HepG2 (cell line): ENCODE results near the gene ARSB. TPM values are rescaled to one million over a fixed set of nuclear protein-coding genes. Genes with fewer than 3 reads are reported as not detected.

Experiments used
- ATAC-seq: fragments of 200-7000 bp; cut with Tn5 transposase; 3 replicates; pipeline ENCODE4 v1.9.1; 2020; ENCODE audit warnings: mild to moderate bottlenecking, moderate library complexity
- BruUV-seq: library from RNA; stranded (reverse); fragments of 400-500 nt; replicated peaks from 2 replicates; lab custom pipeline; 2021; lab: Mats Ljungman, UMichigan
- CTCF ChIA-PET: fragments of 300-600 bp; formaldehyde crosslinking; extraction: SDS; loops from one replicate; lab custom pipeline; 2021; ENCODE audit warnings: low total read pairs, inconsistent platforms, low intra/inter-chr PET ratio; lab: Yijun Ruan, JAX
- POLR2A ChIA-PET: fragments of 350-600 bp; sonication (Branson Sonifier 250); formaldehyde crosslinking; loops from one replicate; lab custom pipeline; 2020; ENCODE audit warnings: antibody characterized with exemption, inconsistent platforms; lab: Yijun Ruan, JAX
- DNase-seq: peaks from one replicate; pipeline ENCODE4 v3.0.0-alpha.2; 2015; ENCODE audit warnings: low spot score
- FAIRE-seq: peaks from 3 replicates; lab custom pipeline; 2011; peaks lifted over from hg19 to GRCh38; lab: Jason Lieb, UNC
- H2AFZ ChIP-seq: one replicate; pipeline ENCODE4 v1.6.1; 2011; ENCODE audit warnings: low read length, inconsistent platforms
- H3K27ac ChIP-seq: fragments of 300-600 bp; 3 replicates; pipeline ENCODE4 v1.8.0; 2011; ENCODE audit warnings: mixed run types, mild to moderate bottlenecking, mixed read lengths, low read length, inconsistent platforms; ENCODE audit not compliant: insufficient read depth; ENCODE audit errors: extremely low read length
- H3K27me3 ChIP-seq, 2 experiments: fragments of 200-600 bp in 1 of 2; 2 replicates in 1 of 2; 3 replicates in 1 of 2; pipeline versions ENCODE4 v1.6.0 to v1.8.0; 2011; ENCODE audit warnings: low read length in 2 of 2, mild to moderate bottlenecking in 2 of 2, moderate library complexity in 2 of 2, inconsistent platforms in 1 of 2; ENCODE audit not compliant: insufficient read depth in 2 of 2, control insufficient read depth in 1 of 2
- H3K36me3 ChIP-seq, 2 experiments: fragments of 200-600 bp in 1 of 2; replicated peaks in 1 of 2; 2 replicates in 1 of 2; 3 replicates in 1 of 2; pipeline versions ENCODE4 v1.5.1 to v1.8.0; 2011; ENCODE audit warnings: low read length in 2 of 2, inconsistent platforms in 1 of 2; ENCODE audit not compliant: insufficient read depth in 2 of 2, control insufficient read depth in 1 of 2
- H3K4me1 ChIP-seq: 2 replicates; pipeline ENCODE4 v1.5.1; 2012; ENCODE audit warnings: low read length, inconsistent platforms; ENCODE audit not compliant: insufficient read depth
- H3K4me2 ChIP-seq: 2 replicates; pipeline ENCODE4 v1.6.0; 2011; ENCODE audit warnings: low read depth, low read length, inconsistent platforms
- H3K4me3 ChIP-seq, 3 experiments: fragments of 200-600 bp in 1 of 3; sonication (generic), shearing (Covaris generic) in 1 of 3; replicated peaks in 1 of 3; 2 replicates each; pipeline ENCODE4 v1.5.1; 2011 to 2016; ENCODE audit warnings: low read length in 3 of 3, inconsistent platforms in 2 of 3, low read depth in 2 of 3, mild to moderate bottlenecking in 2 of 3, control low read depth in 1 of 3, mixed read lengths in 1 of 3; ENCODE audit not compliant: insufficient read depth in 1 of 3
- H3K79me2 ChIP-seq: one replicate; pipeline ENCODE4 v1.6.1; 2011; ENCODE audit warnings: low read length, inconsistent platforms; ENCODE audit not compliant: insufficient read depth
- H3K9ac ChIP-seq: 2 replicates; pipeline ENCODE4 v1.6.0; 2011; ENCODE audit warnings: mild to moderate bottlenecking, low read depth, low read length, inconsistent platforms; ENCODE audit not compliant: insufficient read depth
- H3K9me3 ChIP-seq: 2 replicates; pipeline ENCODE4 v1.5.1; 2012; ENCODE audit warnings: mild to moderate bottlenecking, low read length
- H4K20me1 ChIP-seq: 2 replicates; pipeline ENCODE4 v1.6.0; 2011; ENCODE audit warnings: inconsistent platforms, mild to moderate bottlenecking, low read length, moderate library complexity; ENCODE audit not compliant: insufficient read depth
- ARID5B ChIP-seq: IDR thresholded peaks from 2 replicates; pipeline ENCODE4 v1.4.0; 2020; ENCODE audit warnings: mild to moderate bottlenecking, missing genetic modification reagents
- BCL6 ChIP-seq: IDR thresholded peaks from 2 replicates; pipeline ENCODE4 v1.6.1; 2016; ENCODE audit warnings: missing genetic modification reagents, missing compliant biosample characterization
- CEBPG ChIP-seq: IDR thresholded peaks from 2 replicates; pipeline ENCODE4 v1.6.1; 2016
- FOXA3 ChIP-seq: IDR thresholded peaks from 2 replicates; pipeline ENCODE4 v1.6.1; 2016; ENCODE audit warnings: missing genetic modification reagents, missing compliant biosample characterization
- LBX2 ChIP-seq: sonication (generic); formaldehyde crosslinking; IDR thresholded peaks from 2 replicates; pipeline ENCODE4 v1.5.0; 2020; ENCODE audit warnings: missing genetic modification reagents, mild to moderate bottlenecking, borderline replicate concordance
- NFKB2 ChIP-seq: sonication (generic); formaldehyde crosslinking; IDR thresholded peaks from 2 replicates; pipeline ENCODE4 v1.4.0; 2020; ENCODE audit warnings: missing genetic modification reagents, borderline replicate concordance
- NRL ChIP-seq: sonication (generic); formaldehyde crosslinking; IDR thresholded peaks from 2 replicates; pipeline ENCODE4 v1.5.0; 2020; ENCODE audit warnings: missing genetic modification reagents, mild to moderate bottlenecking, moderate library complexity, borderline replicate concordance
- RAD21 ChIP-seq: fragments of 450-650 bp; formaldehyde crosslinking; IDR thresholded peaks from 2 replicates; pipeline ENCODE4 v1.5.0; 2020; ENCODE audit warnings: mild to moderate bottlenecking
- RBM39 ChIP-seq: fragments of 200-400 bp; formaldehyde crosslinking; IDR thresholded peaks from one replicate; pipeline ENCODE4 v1.6.1; 2018; ENCODE audit warnings: antibody characterized with exemption, mild to moderate bottlenecking, low read depth, low read length; ENCODE audit not compliant: poor library complexity, severe bottlenecking
- RORA ChIP-seq: sonication (generic); formaldehyde crosslinking; IDR thresholded peaks from 2 replicates; pipeline ENCODE4 v1.5.0; 2020; ENCODE audit warnings: mild to moderate bottlenecking, missing genetic modification reagents, moderate library complexity
- SALL1 ChIP-seq: sonication (generic); formaldehyde crosslinking; IDR thresholded peaks from 2 replicates; pipeline ENCODE4 v1.8.0; 2022; ENCODE audit warnings: mild to moderate bottlenecking, missing genetic modification reagents
- SMC3 ChIP-seq: IDR thresholded peaks from 2 replicates; pipeline ENCODE4 v1.6.1; 2011; ENCODE audit warnings: low read length, improper control_type of control experiment
- ZBTB25 ChIP-seq: IDR thresholded peaks from 2 replicates; pipeline ENCODE4 v1.6.1; 2018; ENCODE audit warnings: missing genetic modification reagents
- ZNF12 ChIP-seq: sonication (generic); formaldehyde crosslinking; IDR thresholded peaks from 2 replicates; pipeline ENCODE4 v1.5.0; 2020; ENCODE audit warnings: missing genetic modification reagents
- ZNF512B ChIP-seq: sonication (generic); formaldehyde crosslinking; IDR thresholded peaks from 2 replicates; pipeline ENCODE4 v1.5.1; 2020; ENCODE audit warnings: missing genetic modification reagents, mild to moderate bottlenecking, borderline replicate concordance
- WGBS: methylation state at CpG from one replicate; pipeline ENCODE4 v1.1.6; 2017; ENCODE audit warnings: low lambda C conversion rate; 5-methylcytosine and 5-hydroxymethylcytosine counted together
- in situ Hi-C: cut with HindIII; loops from 2 replicates; pipeline ENCODE4 v1.10.0; 2017; ENCODE audit warnings: low pct_unique_long_range_greater_than_20kb; ENCODE audit not compliant: extremely low pct_ligation_motif_present
- intact Hi-C: fragments of 100-400 bp; cut with micrococcal nuclease; formaldehyde crosslinking; loops from one replicate; pipeline ENCODE4 v1.10.0; 2022; ENCODE audit not compliant: unreplicated experiment
- polyA plus RNA-seq, 8 experiments: library from polyadenylated mRNA; depleted of rRNA in 3 of 8; stranded (reverse) in 7 of 8; unstranded in 1 of 8; fragments of >200 nt; fragmentation: Illumina TruSeq in 4 of 8; extraction: Trizol in 4 of 8; gene quantifications; 2 replicates each; pipeline versions ENCODE4 v1.2.1 to v1.2.3, GENCODE V29; 2011 to 2016; ENCODE audit warnings: low read depth in 4 of 8, missing spikeins in 1 of 8, mixed read lengths in 1 of 8; ENCODE audit not compliant: insufficient read depth in 1 of 8
- total RNA-seq, 5 experiments: library from RNA; depleted of rRNA; stranded (reverse); fragments of >200 nt; fragmentation: Illumina TruSeq; extraction: Trizol; gene quantifications; 2 replicates each; pipeline ENCODE4 v1.2.3, GENCODE V29; 2016; ENCODE audit warnings: low read depth in 1 of 5

The ARSB gene
- total and polyA plus RNA-seq, 2 of the 13 experiments (the other 11 are each of a cell fraction or from before 2014, with no cell fraction given), result 52.6 to 66.4 TPM

GRCh38 chr5:79020861-79021561 lies 35.9 kb upstream of the ARSB start (continued):
- TF ChIP-seq RAD21 (CRISPR knock-in tag) (peak; percentile 89), SALL1 (CRISPR knock-in tag) (peak; percentile 4; the same call in 1 of the 2 replicates), BCL6 (CRISPR knock-in tag) (no peak), SMC3 (peak; percentile 87)

- DNase-seq (no peak), ATAC-seq (no peak), FAIRE-seq (no peak)
- H3K9ac ChIP-seq, result no peak overlapping the region
- H3K4me1 ChIP-seq, result peaks cover 18% of the 10 kb centered on the region
- H3K79me2 ChIP-seq, result no peaks in the 10 kb centered on the region
- no peak overlapping the region for H3K4me3 ChIP-seq
- no TSS peak for BruUV-seq
- H3K4me2 ChIP-seq, result no peak overlapping the region
- no peak overlapping the region for H2AFZ ChIP-seq
- WGBS, result 78% methylated on average over 2 of the region's 2 CpGs
- intact Hi-C loops, result no loop called here
- no peak overlapping the region for H3K27ac ChIP-seq
- H3K27me3 ChIP-seq, result no peaks in the 10 kb centered on the region
- 0 out of 2 replicates have a peak, but pooled peaks cover 8% of the 10 kb centered on the region for H3K9me3 ChIP-seq
- in situ Hi-C loops, result loop anchor here (25.0 kb wide), 1 partner anchor 448 kb away; no protein-coding TSS in a partner anchor
- ChIA-PET CTCF (no interaction called here), POLR2A (no interaction called here)
- no peaks in the 10 kb centered on the region for H4K20me1 ChIP-seq
- H3K36me3 ChIP-seq, result no peaks in the 10 kb centered on the region
- peak; percentile 22; the same call in 1 of the 2 replicates for TF ChIP-seq FOXA3 (CRISPR knock-in tag)
- TF ChIP-seq ZNF512B (CRISPR knock-in tag), result no peak
- no peak for TF ChIP-seq ZBTB25 (CRISPR knock-in tag)
- TF ChIP-seq CEBPG (CRISPR knock-in tag), result peak; percentile 66
- peak; percentile 96 for TF ChIP-seq ZNF12 (CRISPR knock-in tag)
- TF ChIP-seq LBX2 (CRISPR knock-in tag), result no peak
- 0 out of 2 replicates have a peak, but pooled peaks have one; percentile 18 for TF ChIP-seq ARID5B
- no peak for TF ChIP-seq NFKB2 (CRISPR knock-in tag)
- no peak for TF ChIP-seq RBM39
- no peak for TF ChIP-seq RORA (CRISPR knock-in tag)
- TF ChIP-seq NRL (CRISPR knock-in tag), result no peak
Measured at GRCh38 chr5:79014631-79015030, 29.5 kb upstream of the ARSB start.
